Keratinocyte (primary cell): Measurements from ENCODE around the gene PARVA. TPM values are rescaled to one million over a fixed set of nuclear protein-coding genes. Genes with fewer than 3 reads are reported as not detected.

Experiments used
- DNase-seq: peaks from one replicate; pipeline ENCODE4 v3.0.0-alpha.2; 2011; ENCODE audit warnings: low read depth, missing footprints, low spot score
- FAIRE-seq: peaks from 2 replicates; lab custom pipeline; 2011; peaks lifted over from hg19 to GRCh38; lab: Jason Lieb, UNC
- H2AFZ ChIP-seq: 2 replicates; pipeline ENCODE4 v1.6.0; 2012; ENCODE audit warnings: low read length, control low read depth, inconsistent platforms; ENCODE audit not compliant: control insufficient read depth
- H3K27ac ChIP-seq: 2 replicates; pipeline ENCODE4 v1.5.1; 2011; ENCODE audit warnings: low read length; ENCODE audit not compliant: control insufficient read depth, insufficient read depth
- H3K27me3 ChIP-seq: 3 replicates; pipeline ENCODE4 v1.6.0; 2011; ENCODE audit warnings: low read length; ENCODE audit not compliant: control insufficient read depth, insufficient read depth; ENCODE audit errors: extremely low read depth
- H3K36me3 ChIP-seq, 2 experiments: 2 replicates in 1 of 2; 3 replicates in 1 of 2; pipeline ENCODE4 v1.5.1; 2011; ENCODE audit warnings: low read length in 2 of 2, mild to moderate bottlenecking in 1 of 2; ENCODE audit not compliant: control insufficient read depth in 2 of 2, insufficient read depth in 2 of 2; ENCODE audit errors: extremely low read depth in 1 of 2
- H3K4me1 ChIP-seq: 3 replicates; pipeline ENCODE4 v1.5.1; 2011; ENCODE audit warnings: low read length; ENCODE audit not compliant: control insufficient read depth, insufficient read depth; ENCODE audit errors: extremely low read depth
- H3K4me2 ChIP-seq: 3 replicates; pipeline ENCODE4 v1.6.0; 2011; ENCODE audit warnings: low read depth, low read length; ENCODE audit not compliant: control insufficient read depth, insufficient read depth; ENCODE audit errors: extremely low read depth
- H3K4me3 ChIP-seq, 3 experiments: fragments of 200-600 bp in 1 of 3; sonication (generic) in 1 of 3; 2 replicates in 2 of 3; 3 replicates in 1 of 3; pipeline ENCODE4 v1.5.1; 2011 to 2016; ENCODE audit warnings: low read length in 3 of 3, mild to moderate bottlenecking in 3 of 3, control low read depth in 2 of 3, inconsistent platforms in 1 of 3, low read depth in 1 of 3, mixed read lengths in 1 of 3, mixed run types in 1 of 3, moderate library complexity in 1 of 3; ENCODE audit not compliant: control insufficient read depth in 2 of 3, insufficient read depth in 2 of 3; ENCODE audit errors: extremely low read depth in 1 of 3
- H3K79me2 ChIP-seq: 2 replicates; pipeline ENCODE4 v1.6.0; 2012; ENCODE audit warnings: low read length; ENCODE audit not compliant: control insufficient read depth, insufficient read depth
- H3K9ac ChIP-seq: 3 replicates; pipeline ENCODE4 v1.6.0; 2011; ENCODE audit warnings: low read length; ENCODE audit not compliant: control insufficient read depth, insufficient read depth; ENCODE audit errors: extremely low read depth
- H3K9me1 ChIP-seq: 3 replicates; pipeline ENCODE4 v1.6.0; 2011; ENCODE audit warnings: low read length; ENCODE audit not compliant: control insufficient read depth, insufficient read depth; ENCODE audit errors: extremely low read depth
- H3K9me3 ChIP-seq: 2 replicates; pipeline ENCODE4 v1.5.1; 2012; ENCODE audit warnings: low read depth, low read length; ENCODE audit not compliant: control insufficient read depth
- H4K20me1 ChIP-seq: 3 replicates; pipeline ENCODE4 v1.6.0; 2011; ENCODE audit warnings: low read length; ENCODE audit not compliant: control insufficient read depth, insufficient read depth; ENCODE audit errors: extremely low read depth
- EZH2 ChIP-seq: IDR thresholded peaks from one replicate; pipeline ENCODE4 v1.6.1; 2012; ENCODE audit warnings: inconsistent platforms, mild to moderate bottlenecking, low read length, moderate library complexity
- dilution Hi-C: fragments of 300-500 bp; cut with MboI; formaldehyde crosslinking; loops from one replicate; pipeline ENCODE4 v1.7.0; 2020; ENCODE audit warnings: low sequenced_read_pairs; ENCODE audit not compliant: extremely low pct_ligation_motif_present
- polyA plus RNA-seq, 5 experiments: library from polyadenylated mRNA; depleted of rRNA in 3 of 5; stranded (reverse) in 3 of 5; stranded (forward) in 1 of 5; unstranded in 1 of 5; fragments of >200 nt; gene quantifications; 1 replicate in 1 of 5; 2 replicates in 3 of 5; 3 replicates in 1 of 5; pipeline versions ENCODE4 v1.2.1 to v1.2.3, GENCODE V29; 2011 to 2012; ENCODE audit warnings: missing spikeins in 2 of 5, low read depth in 1 of 5, low replicate concordance in 1 of 5
- TF ChIP-seq, protein P1 (sequence below), 3 experiments: IDR thresholded peaks in 1 of 3; conservative IDR thresholded peaks in 1 of 3; optimal IDR thresholded peaks in 1 of 3; 2 replicates in 2 of 3; 3 replicates in 1 of 3; pipeline versions ENCODE3 to v1.5.1; 2011; ENCODE audit warnings: low read length in 3 of 3, mild to moderate bottlenecking in 3 of 3, moderate library complexity in 2 of 3, control low read depth in 1 of 3, inconsistent platforms in 1 of 3; ENCODE audit not compliant: insufficient read depth in 2 of 3; ENCODE audit errors: extremely low read depth in 1 of 3

PARVA gene
- polyA plus RNA-seq, 1 donor (not counting 4 experiments of a cell fraction or from before 2014, with no cell fraction given) = 28.9 TPM

DNA sequence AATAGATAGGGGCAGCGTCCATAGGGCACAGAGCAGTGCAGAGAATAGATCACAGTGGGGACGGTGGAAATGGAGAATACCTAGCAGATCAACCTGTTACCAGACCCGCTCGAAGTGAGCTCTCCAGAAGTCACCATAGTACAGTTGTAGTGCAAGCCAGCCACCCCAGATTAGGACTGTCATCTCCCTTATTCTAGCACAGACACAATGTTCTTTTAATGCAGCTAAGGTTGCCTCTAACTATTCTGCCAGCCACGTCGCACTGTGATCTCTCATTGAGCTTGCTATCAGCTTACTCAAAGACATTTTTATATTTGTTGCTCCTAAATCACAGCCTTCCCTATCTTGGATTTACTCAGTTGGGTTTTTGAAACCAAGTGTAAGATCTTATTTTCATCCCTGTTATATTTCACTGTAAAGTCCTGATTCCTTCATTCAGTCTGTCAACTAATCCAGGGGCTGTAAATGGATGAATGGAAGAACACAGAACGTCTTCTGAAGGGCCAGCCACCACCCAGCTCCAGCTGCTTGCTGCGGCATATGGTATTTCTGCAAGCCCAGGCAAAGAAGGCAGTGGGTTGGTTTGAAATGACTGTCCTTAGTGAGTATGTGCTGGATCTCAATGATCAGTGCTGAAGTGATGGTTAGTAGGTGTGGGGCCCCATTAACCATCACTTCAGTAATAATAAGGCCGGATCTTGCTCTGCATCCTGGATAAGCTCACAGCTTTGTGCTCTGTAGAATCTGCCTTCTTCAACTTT, 3.4 kb downstream of the PARVA start:
- H3K4me3 ChIP-seq = no peak overlapping the region
- peaks cover 23% of the 10 kb centered on the region for H3K4me1 ChIP-seq
- H3K9ac ChIP-seq = no peak overlapping the region
- peak overlapping the region; percentile 21 for H3K27ac ChIP-seq
- H2AFZ ChIP-seq = no peak overlapping the region
- dilution Hi-C loops = no loop called here
- H3K4me2 ChIP-seq = peak overlapping the region; percentile 54
- H4K20me1 ChIP-seq = peaks cover 3% of the 10 kb centered on the region
- H3K9me1 ChIP-seq = no peaks in the 10 kb centered on the region
- DNase-seq = no peak
- H3K79me2 ChIP-seq = peaks cover 44% of the 10 kb centered on the region
- no peaks in the 10 kb centered on the region for H3K9me3 ChIP-seq
- no peaks in the 10 kb centered on the region for H3K27me3 ChIP-seq
- TF ChIP-seq EZH2 = no peak
- TF ChIP-seq, protein P1, sequence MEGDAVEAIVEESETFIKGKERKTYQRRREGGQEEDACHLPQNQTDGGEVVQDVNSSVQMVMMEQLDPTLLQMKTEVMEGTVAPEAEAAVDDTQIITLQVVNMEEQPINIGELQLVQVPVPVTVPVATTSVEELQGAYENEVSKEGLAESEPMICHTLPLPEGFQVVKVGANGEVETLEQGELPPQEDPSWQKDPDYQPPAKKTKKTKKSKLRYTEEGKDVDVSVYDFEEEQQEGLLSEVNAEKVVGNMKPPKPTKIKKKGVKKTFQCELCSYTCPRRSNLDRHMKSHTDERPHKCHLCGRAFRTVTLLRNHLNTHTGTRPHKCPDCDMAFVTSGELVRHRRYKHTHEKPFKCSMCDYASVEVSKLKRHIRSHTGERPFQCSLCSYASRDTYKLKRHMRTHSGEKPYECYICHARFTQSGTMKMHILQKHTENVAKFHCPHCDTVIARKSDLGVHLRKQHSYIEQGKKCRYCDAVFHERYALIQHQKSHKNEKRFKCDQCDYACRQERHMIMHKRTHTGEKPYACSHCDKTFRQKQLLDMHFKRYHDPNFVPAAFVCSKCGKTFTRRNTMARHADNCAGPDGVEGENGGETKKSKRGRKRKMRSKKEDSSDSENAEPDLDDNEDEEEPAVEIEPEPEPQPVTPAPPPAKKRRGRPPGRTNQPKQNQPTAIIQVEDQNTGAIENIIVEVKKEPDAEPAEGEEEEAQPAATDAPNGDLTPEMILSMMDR (optimal IDR thresholded peaks at IDR 0.05 in 1 of 3, IDR thresholded peaks at IDR 0.05 in 1 of 3, conservative IDR thresholded peaks at IDR 0.05 in 1 of 3; ENCODE audit: extremely low read depth in 1 of 3, insufficient read depth in 2 of 3, low read length in 3 of 3) = no peak
- peak; percentile 64 for FAIRE-seq
- H3K36me3 ChIP-seq = peaks cover 0 to 3% of the 10 kb centered on the region in 2 experiments

DNA sequence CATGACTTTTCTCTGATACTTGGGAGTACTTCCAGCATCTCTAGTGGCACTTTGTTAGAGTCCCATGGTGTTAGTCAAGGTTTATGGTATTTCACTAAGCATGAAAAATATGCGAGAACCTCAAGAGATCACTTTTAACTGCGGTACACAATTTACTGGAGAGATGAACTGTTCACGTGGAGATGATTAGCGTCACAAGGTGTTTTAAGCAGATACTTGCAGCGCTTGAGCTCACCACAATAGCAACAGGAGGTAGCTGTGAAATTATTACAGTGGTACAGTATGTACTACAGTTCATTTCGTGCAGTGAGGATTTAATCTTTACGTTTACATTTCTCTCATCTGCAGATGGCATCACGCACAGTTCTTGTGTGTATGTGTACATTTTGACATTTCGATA, 4.5 kb downstream of the PARVA start:
- H3K27ac ChIP-seq = no peak overlapping the region
- dilution Hi-C loops = no loop called here
- no peak overlapping the region for H3K4me3 ChIP-seq
- no peak overlapping the region for H3K9ac ChIP-seq
- FAIRE-seq (no peak), DNase-seq (no peak)
- no peak overlapping the region for H2AFZ ChIP-seq
- H3K79me2 ChIP-seq = peaks cover 47% of the 10 kb centered on the region
- no peak overlapping the region for H3K4me2 ChIP-seq
- no peaks in the 10 kb centered on the region for H3K9me3 ChIP-seq
- H4K20me1 ChIP-seq = peaks cover 3% of the 10 kb centered on the region
- peaks cover 0 to 5% of the 10 kb centered on the region in 2 experiments for H3K36me3 ChIP-seq
- TF ChIP-seq, protein P1 (optimal IDR thresholded peaks at IDR 0.05 in 1 of 3, IDR thresholded peaks at IDR 0.05 in 1 of 3, conservative IDR thresholded peaks at IDR 0.05 in 1 of 3; ENCODE audit: extremely low read depth in 1 of 3, insufficient read depth in 2 of 3, low read length in 3 of 3) = no peak
- no peak for TF ChIP-seq EZH2
- no peaks in the 10 kb centered on the region for H3K27me3 ChIP-seq
- no peaks in the 10 kb centered on the region for H3K9me1 ChIP-seq
- H3K4me1 ChIP-seq = peaks cover 23% of the 10 kb centered on the region
